Keratinocyte (primary cell): ENCODE data around the gene CDT1. TPM values are rescaled to one million over a fixed set of nuclear protein-coding genes. Genes with fewer than 3 reads are reported as not detected.

Experiments used
- DNase-seq: peaks from one replicate; pipeline ENCODE4 v3.0.0-alpha.2; 2011; ENCODE audit warnings: low read depth, missing footprints, low spot score
- FAIRE-seq: peaks from 2 replicates; lab custom pipeline; 2011; peaks lifted over from hg19 to GRCh38; lab: Jason Lieb, UNC
- H2AFZ ChIP-seq: 2 replicates; pipeline ENCODE4 v1.6.0; 2012; ENCODE audit warnings: low read length, control low read depth, inconsistent platforms; ENCODE audit not compliant: control insufficient read depth
- H3K27ac ChIP-seq: 2 replicates; pipeline ENCODE4 v1.5.1; 2011; ENCODE audit warnings: low read length; ENCODE audit not compliant: control insufficient read depth, insufficient read depth
- H3K27me3 ChIP-seq: 3 replicates; pipeline ENCODE4 v1.6.0; 2011; ENCODE audit warnings: low read length; ENCODE audit not compliant: control insufficient read depth, insufficient read depth; ENCODE audit errors: extremely low read depth
- H3K36me3 ChIP-seq, 2 experiments: 2 replicates in 1 of 2; 3 replicates in 1 of 2; pipeline ENCODE4 v1.5.1; 2011; ENCODE audit warnings: low read length in 2 of 2, mild to moderate bottlenecking in 1 of 2; ENCODE audit not compliant: control insufficient read depth in 2 of 2, insufficient read depth in 2 of 2; ENCODE audit errors: extremely low read depth in 1 of 2
- H3K4me1 ChIP-seq: 3 replicates; pipeline ENCODE4 v1.5.1; 2011; ENCODE audit warnings: low read length; ENCODE audit not compliant: control insufficient read depth, insufficient read depth; ENCODE audit errors: extremely low read depth
- H3K4me2 ChIP-seq: 3 replicates; pipeline ENCODE4 v1.6.0; 2011; ENCODE audit warnings: low read depth, low read length; ENCODE audit not compliant: control insufficient read depth, insufficient read depth; ENCODE audit errors: extremely low read depth
- H3K4me3 ChIP-seq, 3 experiments: fragments of 200-600 bp in 1 of 3; sonication (generic) in 1 of 3; 2 replicates in 2 of 3; 3 replicates in 1 of 3; pipeline ENCODE4 v1.5.1; 2011 to 2016; ENCODE audit warnings: low read length in 3 of 3, mild to moderate bottlenecking in 3 of 3, control low read depth in 2 of 3, inconsistent platforms in 1 of 3, low read depth in 1 of 3, mixed read lengths in 1 of 3, mixed run types in 1 of 3, moderate library complexity in 1 of 3; ENCODE audit not compliant: control insufficient read depth in 2 of 3, insufficient read depth in 2 of 3; ENCODE audit errors: extremely low read depth in 1 of 3
- H3K79me2 ChIP-seq: 2 replicates; pipeline ENCODE4 v1.6.0; 2012; ENCODE audit warnings: low read length; ENCODE audit not compliant: control insufficient read depth, insufficient read depth
- H3K9ac ChIP-seq: 3 replicates; pipeline ENCODE4 v1.6.0; 2011; ENCODE audit warnings: low read length; ENCODE audit not compliant: control insufficient read depth, insufficient read depth; ENCODE audit errors: extremely low read depth
- H3K9me1 ChIP-seq: 3 replicates; pipeline ENCODE4 v1.6.0; 2011; ENCODE audit warnings: low read length; ENCODE audit not compliant: control insufficient read depth, insufficient read depth; ENCODE audit errors: extremely low read depth
- H3K9me3 ChIP-seq: 2 replicates; pipeline ENCODE4 v1.5.1; 2012; ENCODE audit warnings: low read depth, low read length; ENCODE audit not compliant: control insufficient read depth
- H4K20me1 ChIP-seq: 3 replicates; pipeline ENCODE4 v1.6.0; 2011; ENCODE audit warnings: low read length; ENCODE audit not compliant: control insufficient read depth, insufficient read depth; ENCODE audit errors: extremely low read depth
- EZH2 ChIP-seq: IDR thresholded peaks from one replicate; pipeline ENCODE4 v1.6.1; 2012; ENCODE audit warnings: inconsistent platforms, mild to moderate bottlenecking, low read length, moderate library complexity
- dilution Hi-C: fragments of 300-500 bp; cut with MboI; formaldehyde crosslinking; loops from one replicate; pipeline ENCODE4 v1.7.0; 2020; ENCODE audit warnings: low sequenced_read_pairs; ENCODE audit not compliant: extremely low pct_ligation_motif_present
- polyA plus RNA-seq, 5 experiments: library from polyadenylated mRNA; depleted of rRNA in 3 of 5; stranded (reverse) in 3 of 5; stranded (forward) in 1 of 5; unstranded in 1 of 5; fragments of >200 nt; gene quantifications; 1 replicate in 1 of 5; 2 replicates in 3 of 5; 3 replicates in 1 of 5; pipeline versions ENCODE4 v1.2.1 to v1.2.3, GENCODE V29; 2011 to 2012; ENCODE audit warnings: missing spikeins in 2 of 5, low read depth in 1 of 5, low replicate concordance in 1 of 5
- TF ChIP-seq, protein P1 (sequence below), 3 experiments: IDR thresholded peaks in 1 of 3; conservative IDR thresholded peaks in 1 of 3; optimal IDR thresholded peaks in 1 of 3; 2 replicates in 2 of 3; 3 replicates in 1 of 3; pipeline versions ENCODE3 to v1.5.1; 2011; ENCODE audit warnings: low read length in 3 of 3, mild to moderate bottlenecking in 3 of 3, moderate library complexity in 2 of 3, control low read depth in 1 of 3, inconsistent platforms in 1 of 3; ENCODE audit not compliant: insufficient read depth in 2 of 3; ENCODE audit errors: extremely low read depth in 1 of 3

The CDT1 gene
- polyA plus RNA-seq, 1 donor (not counting 4 experiments of a cell fraction or from before 2014, with no cell fraction given) = 2.0 TPM

GRCh38 chr16:88828711-88829110 is 25.1 kb downstream of the CDT1 start:
- DNase-seq (no peak), FAIRE-seq (no peak)
- Histone ChIP-seq H3K9me3 (no peaks in the 10 kb centered on the region), H3K27ac (no peak overlapping the region), H4K20me1 (no peaks in the 10 kb centered on the region), H3K9ac (no peak overlapping the region), H3K27me3 (no peaks in the 10 kb centered on the region), H3K36me3 (no peaks in the 10 kb centered on the region), H3K4me1 (peaks cover 3% of the 10 kb centered on the region), H3K9me1 (no peaks in the 10 kb centered on the region), H3K4me3 (no peak overlapping the region), H3K79me2 (no peaks in the 10 kb centered on the region), H3K4me2 (no peak overlapping the region), H2AFZ (no peak overlapping the region)
- dilution Hi-C loops = no loop called here
- TF ChIP-seq, protein P1, sequence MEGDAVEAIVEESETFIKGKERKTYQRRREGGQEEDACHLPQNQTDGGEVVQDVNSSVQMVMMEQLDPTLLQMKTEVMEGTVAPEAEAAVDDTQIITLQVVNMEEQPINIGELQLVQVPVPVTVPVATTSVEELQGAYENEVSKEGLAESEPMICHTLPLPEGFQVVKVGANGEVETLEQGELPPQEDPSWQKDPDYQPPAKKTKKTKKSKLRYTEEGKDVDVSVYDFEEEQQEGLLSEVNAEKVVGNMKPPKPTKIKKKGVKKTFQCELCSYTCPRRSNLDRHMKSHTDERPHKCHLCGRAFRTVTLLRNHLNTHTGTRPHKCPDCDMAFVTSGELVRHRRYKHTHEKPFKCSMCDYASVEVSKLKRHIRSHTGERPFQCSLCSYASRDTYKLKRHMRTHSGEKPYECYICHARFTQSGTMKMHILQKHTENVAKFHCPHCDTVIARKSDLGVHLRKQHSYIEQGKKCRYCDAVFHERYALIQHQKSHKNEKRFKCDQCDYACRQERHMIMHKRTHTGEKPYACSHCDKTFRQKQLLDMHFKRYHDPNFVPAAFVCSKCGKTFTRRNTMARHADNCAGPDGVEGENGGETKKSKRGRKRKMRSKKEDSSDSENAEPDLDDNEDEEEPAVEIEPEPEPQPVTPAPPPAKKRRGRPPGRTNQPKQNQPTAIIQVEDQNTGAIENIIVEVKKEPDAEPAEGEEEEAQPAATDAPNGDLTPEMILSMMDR (optimal IDR thresholded peaks at IDR 0.05 in 1 of 3, IDR thresholded peaks at IDR 0.05 in 1 of 3, conservative IDR thresholded peaks at IDR 0.05 in 1 of 3; ENCODE audit: extremely low read depth in 1 of 3, insufficient read depth in 2 of 3, low read length in 3 of 3) = no peak
- TF ChIP-seq EZH2 = no peak

- peaks cover 0 to 6% of the 10 kb centered on the region in 2 experiments for H3K36me3 ChIP-seq
Measured at GRCh38 chr16:88830258-88830657, 26.7 kb downstream of the CDT1 start.

More at GRCh38 chr16:88830258-88830657, 26.7 kb downstream of the CDT1 start:
- no peak overlapping the region for H3K4me2 ChIP-seq
- no peak overlapping the region for H3K9ac ChIP-seq
- H3K4me3 ChIP-seq = no peak overlapping the region
- TF ChIP-seq, protein P1 (optimal IDR thresholded peaks at IDR 0.05 in 1 of 3, IDR thresholded peaks at IDR 0.05 in 1 of 3, conservative IDR thresholded peaks at IDR 0.05 in 1 of 3; ENCODE audit: extremely low read depth in 1 of 3, insufficient read depth in 2 of 3, low read length in 3 of 3) = no peak
- TF ChIP-seq EZH2 = no peak
- no peak for DNase-seq
- no peak for FAIRE-seq
- H3K9me1 ChIP-seq = no peaks in the 10 kb centered on the region
- H3K27ac ChIP-seq = no peak overlapping the region
- H3K79me2 ChIP-seq = no peaks in the 10 kb centered on the region
- no peaks in the 10 kb centered on the region for H3K9me3 ChIP-seq
- H4K20me1 ChIP-seq = no peaks in the 10 kb centered on the region
- H3K27me3 ChIP-seq = no peaks in the 10 kb centered on the region
- dilution Hi-C loops = no loop called here
- no peak overlapping the region for H2AFZ ChIP-seq
- H3K4me1 ChIP-seq = peaks cover 3% of the 10 kb centered on the region
